VCaP (cell line): Measurements from ENCODE around the gene OSBPL6.

ENCODE experiments used
- H3K27ac ChIP-seq: fragments of 450-650 bp; 2 replicates; pipeline ENCODE4 v1.5.1; 2017
- CTCF ChIP-seq: fragments of 450-650 bp; conservative IDR thresholded peaks from 2 replicates; pipeline ENCODE4 v1.5.1; 2017; ENCODE audit warnings: mild to moderate bottlenecking, moderate library complexity

OSBPL6 gene

DNA sequence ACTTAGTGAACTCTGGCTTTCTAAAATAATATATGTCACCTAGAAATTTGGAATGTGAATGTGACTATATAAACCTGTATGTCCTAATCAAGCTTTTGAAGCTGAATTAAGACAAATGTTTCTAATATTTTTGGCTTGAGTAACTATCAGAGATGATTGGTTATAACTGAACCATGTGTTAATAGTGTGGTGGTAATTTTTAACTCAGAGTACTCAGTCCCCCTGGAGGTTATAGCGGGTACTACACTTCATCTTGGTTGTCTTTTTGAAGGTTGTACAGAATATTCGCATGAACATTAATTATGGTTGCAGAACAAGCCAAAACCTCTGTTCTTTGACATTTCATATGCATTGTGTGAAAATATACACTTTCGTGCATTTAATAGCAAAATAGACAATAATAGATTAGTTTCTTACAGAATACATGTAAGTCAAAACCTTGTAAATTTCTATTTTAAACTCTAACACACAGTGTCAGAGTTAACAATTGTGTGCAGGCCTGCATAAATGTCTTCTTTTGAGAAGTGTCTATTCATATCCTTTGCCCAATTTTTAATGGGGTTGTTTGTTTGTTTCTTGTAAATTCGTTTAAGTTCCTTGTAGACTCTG lies 86.0 kb downstream of the OSBPL6 start:
- H3K27ac ChIP-seq, result no peak overlapping the region
- TF ChIP-seq CTCF, result peak; percentile 62

- no peak for TF ChIP-seq CTCF
- peak overlapping the region; percentile 30 for H3K27ac ChIP-seq
Measured at GRCh38 chr2:178282075-178282815, 87.9 kb downstream of the OSBPL6 start.

DNA sequence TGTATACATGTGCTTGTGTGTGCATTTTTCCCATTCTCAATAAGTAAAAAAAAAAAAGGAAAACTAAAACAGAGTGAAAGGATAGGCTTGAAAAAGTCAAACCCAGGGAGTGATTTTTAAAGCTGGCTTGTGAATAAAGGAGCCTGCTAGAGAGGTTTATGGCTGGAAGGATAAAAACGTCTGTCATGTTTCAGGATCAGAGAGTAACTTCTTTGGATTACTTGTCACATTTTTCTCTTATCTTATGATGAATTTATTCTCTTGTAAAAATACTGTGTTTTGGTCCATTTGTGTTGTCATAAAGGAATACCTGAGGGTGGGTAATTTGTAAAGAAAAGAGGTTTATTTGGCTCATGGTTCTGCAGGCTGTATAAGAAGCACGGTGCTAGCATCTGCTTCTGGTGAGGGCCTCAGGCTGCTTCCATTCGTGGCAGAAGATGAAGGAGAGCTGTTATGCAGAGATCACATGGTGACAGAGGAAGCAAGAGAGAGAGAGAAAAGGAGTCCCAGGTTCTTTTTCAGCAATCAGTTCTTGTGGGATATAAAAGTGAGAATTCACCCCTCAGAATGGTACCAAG lies 89.1 kb downstream of the OSBPL6 start:
- no peak for TF ChIP-seq CTCF
- no peak overlapping the region for H3K27ac ChIP-seq

- H3K27ac ChIP-seq, result no peak overlapping the region
- no peak for TF ChIP-seq CTCF
Measured at GRCh38 chr2:178284613-178285286, 90.4 kb downstream of the OSBPL6 start.

- TF ChIP-seq CTCF, result no peak
- H3K27ac ChIP-seq, result no peak overlapping the region
Measured at GRCh38 chr2:178285287-178285615, 90.9 kb downstream of the OSBPL6 start.

DNA sequence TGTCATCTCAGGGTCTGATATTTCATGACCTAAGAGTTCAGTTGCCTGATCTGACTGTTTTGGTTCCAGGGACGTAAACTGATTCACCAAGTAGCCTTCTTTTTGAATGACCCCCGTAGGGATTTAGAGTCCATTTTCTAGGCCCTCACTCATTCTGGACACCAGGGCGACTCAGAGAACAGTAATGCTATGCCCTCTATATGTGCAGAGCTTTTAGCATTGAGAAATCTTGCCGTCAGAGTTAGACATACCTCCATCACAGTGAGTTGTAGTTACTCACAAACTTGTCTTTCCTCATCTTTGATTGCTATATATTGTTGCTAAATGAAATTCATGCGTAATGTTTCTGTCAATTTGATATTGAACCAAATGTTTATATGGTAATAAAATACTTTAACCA lies 92.3 kb downstream of the OSBPL6 start:
- TF ChIP-seq CTCF, result no peak
- H3K27ac ChIP-seq, result no peak overlapping the region

DNA sequence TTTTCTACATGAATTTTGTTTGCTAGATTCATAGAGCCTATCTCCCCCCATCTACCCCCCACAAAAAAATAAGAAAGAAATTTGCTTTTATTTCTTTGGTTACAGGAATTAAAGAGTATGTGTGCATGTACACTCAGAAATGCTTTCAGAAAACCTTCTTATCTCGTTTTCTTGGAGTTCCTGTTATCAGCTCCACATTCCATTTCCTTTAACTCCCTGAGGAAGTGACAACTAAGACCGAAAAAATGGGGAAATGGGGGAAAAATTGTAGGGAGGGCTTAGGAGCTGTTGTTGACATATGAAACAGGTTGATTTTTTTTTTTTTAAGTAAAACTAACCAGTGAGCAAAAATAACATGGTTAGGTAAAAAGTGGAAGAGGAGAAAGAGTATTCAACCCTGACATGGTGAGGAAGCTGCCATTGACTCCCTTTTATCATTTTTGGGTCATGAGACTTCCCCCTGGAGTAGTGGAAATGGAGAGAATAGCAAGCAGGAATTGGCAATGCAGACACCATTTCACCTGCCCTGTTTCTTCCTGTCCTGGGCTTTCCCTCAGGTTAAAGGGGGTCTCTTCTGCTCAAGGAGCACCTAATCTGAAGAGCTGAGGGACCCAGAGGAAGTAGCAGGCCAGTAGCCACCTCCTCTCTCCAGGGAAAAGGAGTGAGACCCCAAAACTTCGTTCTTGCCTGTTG lies 93.5 kb downstream of the OSBPL6 start:
- H3K27ac ChIP-seq, result no peak overlapping the region
- TF ChIP-seq CTCF, result no peak
